ENCODE measurements around the gene CIAO3. TPM values are rescaled to one million over a fixed set of nuclear protein-coding genes. Genes with fewer than 3 reads are reported as not detected.

The CIAO3 gene
- total RNA-seq, 2 donors from 2014 or later: 22.6 to 23.3 TPM

GRCh38 chr16:707062-707538, 33.7 kb downstream of the CIAO3 start:
- DNase-seq (no peak), ATAC-seq (no peak)
- intact Hi-C loops (cut with DNase I): no loop called here

- ATAC-seq: no peak
- no peak for DNase-seq
- intact Hi-C loops (cut with DNase I): no loop called here
Measured at GRCh38 chr16:706189-707061, 34.4 kb downstream of the CIAO3 start.

- no peak for DNase-seq
- intact Hi-C loops (cut with DNase I): no loop called here
- ATAC-seq: no peak
Measured at GRCh38 chr16:705431-706188, 35.2 kb downstream of the CIAO3 start, which contains the start of gene FBXL16. FBXL16 (minus strand) TSS chr16:705801; CDS start chr16:697405, 8,396 bp downstream.

- intact Hi-C loops (cut with DNase I): no loop called here
- DNase-seq (no peak), ATAC-seq (no peak)
Measured at GRCh38 chr16:704552-705380, 36.0 kb downstream of the CIAO3 start.

- no peak for DNase-seq
- no peak for ATAC-seq
- intact Hi-C loops (cut with DNase I): no loop called here
Measured at GRCh38 chr16:704047-704446, 36.8 kb downstream of the CIAO3 start.

GRCh38 chr16:703406-703805, 37.4 kb downstream of the CIAO3 start:
- intact Hi-C loops (cut with DNase I): no loop called here
- ATAC-seq (no peak), DNase-seq (no peak)

GRCh38 chr16:702341-702740, 38.5 kb downstream of the CIAO3 start:
- DNase-seq (no peak), ATAC-seq (no peak)
- intact Hi-C loops (cut with DNase I): no loop called here

GRCh38 chr16:700684-701584, 39.9 kb downstream of the CIAO3 start:
- intact Hi-C loops (cut with DNase I): no loop called here
- no peak for DNase-seq
- ATAC-seq: peak; percentile 72 to 83

- DNase-seq (no peak), ATAC-seq (no peak)
- intact Hi-C loops (cut with DNase I): no loop called here
Measured at GRCh38 chr16:698911-699671, 41.7 kb downstream of the CIAO3 start.

GRCh38 chr16:695355-696089, 45.3 kb downstream of the CIAO3 start:
- intact Hi-C loops (cut with DNase I): no loop called here
- ATAC-seq (peak; percentile 38 to 51), DNase-seq (no peak)

GRCh38 chr16:694863-695354, 45.9 kb downstream of the CIAO3 start:
- intact Hi-C loops (cut with DNase I): no loop called here
- ATAC-seq (no peak), DNase-seq (no peak)

- intact Hi-C loops (cut with DNase I): no loop called here
- no peak for ATAC-seq
- DNase-seq: no peak
Measured at GRCh38 chr16:694187-694862, 46.5 kb downstream of the CIAO3 start.

- intact Hi-C loops (cut with DNase I): no loop called here
- no peak for ATAC-seq
- DNase-seq: no peak
Measured at GRCh38 chr16:693766-694165, 47.0 kb downstream of the CIAO3 start.

GRCh38 chr16:693364-693763, 47.4 kb downstream of the CIAO3 start:
- ATAC-seq: no peak
- intact Hi-C loops (cut with DNase I): no loop called here

GRCh38 chr16:692356-693108, 48.3 kb downstream of the CIAO3 start:
- no peak for ATAC-seq
- intact Hi-C loops (cut with DNase I): no loop called here
- no peak for DNase-seq

More at GRCh38 chr16:693364-693763, 47.4 kb downstream of the CIAO3 start:
- no peak for DNase-seq

All from left cardiac atrium (tissue), 4 donors.